T follicular helper cell (primary cell): ENCODE measurements around the gene SRSF4.
A peak's percentile ranks its signal among the peaks of the same experiment; 100 is the strongest.
"Not testable (repeated sequence)": the region's sequence is repeated elsewhere in the genome, so short reads cannot be mapped to it uniquely, and the experiment has no call there.

Experiments used
- DNase-seq: peaks from one replicate; pipeline ENCODE4 v3.0.0-alpha.2; 2020; ENCODE audit warnings: low read depth
- total RNA-seq, 2 experiments: gene quantifications; one replicate each; lab custom pipeline; 2026; lab: John Stamatoyannopoulos, UW

Gene SRSF4
- total RNA-seq = 142 to 151 reads per million in 2 experiments

DNA sequence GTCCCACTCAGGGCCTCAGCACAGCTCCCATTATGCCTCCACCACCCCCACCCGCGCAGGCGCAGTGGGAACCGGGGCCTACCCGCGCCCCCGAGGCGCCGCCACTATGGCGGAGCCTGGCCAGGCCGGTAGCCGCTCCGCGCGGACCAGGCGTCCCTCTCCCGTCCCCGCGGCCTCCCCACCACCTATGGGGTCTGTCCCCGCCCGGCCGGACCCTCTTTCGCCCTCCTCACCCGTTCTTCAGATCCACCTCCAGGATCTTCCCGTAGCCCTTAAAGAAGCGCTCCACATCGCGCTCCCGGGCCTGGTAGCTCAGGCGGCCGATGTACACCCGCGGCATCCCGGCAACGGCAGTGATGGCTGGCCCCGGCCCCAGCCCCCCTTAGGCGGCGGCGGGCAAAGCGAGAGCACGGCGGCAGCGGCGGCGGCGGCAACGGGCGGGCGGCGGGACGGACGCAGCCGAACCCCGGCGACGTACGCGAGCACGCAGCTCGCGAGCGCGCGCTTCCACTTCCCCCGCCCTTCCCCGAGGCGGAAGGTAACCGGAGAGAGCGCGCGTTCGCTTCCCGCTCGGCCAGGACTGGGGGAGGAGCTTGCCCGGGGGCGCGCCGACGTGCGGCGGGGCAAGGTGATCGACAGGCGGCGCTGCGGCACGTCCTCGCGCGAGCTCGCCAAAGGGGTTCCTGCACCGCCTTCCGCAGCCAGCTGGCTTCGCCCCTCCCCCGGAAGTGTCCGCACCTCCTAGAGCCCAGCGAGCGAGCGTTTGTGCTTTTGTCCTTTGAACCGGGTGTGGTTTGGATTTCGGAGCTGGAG is at the start of gene SRSF4:
Gene SRSF4, minus strand, starts transcription at position 488 of the 813 bp plus-strand sequence. Its CDS starts 148 bp downstream, at position 340.
- peak; percentile 98 for DNase-seq

GRCh38 chr1:29230553-29231378 is 49.1 kb upstream of the SRSF4 start, which contains the start of gene MECR:
MECR (minus strand) TSS chr1:29230934; CDS start chr1:29230906, 28 bp downstream.
- DNase-seq = peak; percentile 87

GRCh38 chr1:29230204-29230552 is 48.5 kb upstream of the SRSF4 start:
- no peak for DNase-seq

DNA sequence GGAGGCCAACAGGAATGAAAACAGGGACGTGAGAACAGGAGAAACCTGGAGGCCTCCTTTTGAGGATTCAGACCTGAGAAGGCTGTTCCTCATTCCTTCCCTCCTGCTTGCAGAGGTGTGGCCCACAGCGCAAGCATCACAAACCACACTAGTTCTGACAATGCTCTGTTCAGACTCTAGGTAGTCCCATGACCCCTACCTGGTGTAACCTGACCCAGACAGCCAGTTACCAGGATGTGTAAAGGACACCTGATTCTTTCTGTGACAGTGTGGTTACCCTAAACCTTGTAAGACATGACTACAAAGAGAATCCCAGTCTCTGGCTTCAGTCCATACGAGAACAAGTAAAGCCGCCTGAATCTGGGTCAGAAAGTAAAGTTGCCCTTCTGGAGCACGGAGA is 45.8 kb upstream of the SRSF4 start:
- no peak for DNase-seq

DNA sequence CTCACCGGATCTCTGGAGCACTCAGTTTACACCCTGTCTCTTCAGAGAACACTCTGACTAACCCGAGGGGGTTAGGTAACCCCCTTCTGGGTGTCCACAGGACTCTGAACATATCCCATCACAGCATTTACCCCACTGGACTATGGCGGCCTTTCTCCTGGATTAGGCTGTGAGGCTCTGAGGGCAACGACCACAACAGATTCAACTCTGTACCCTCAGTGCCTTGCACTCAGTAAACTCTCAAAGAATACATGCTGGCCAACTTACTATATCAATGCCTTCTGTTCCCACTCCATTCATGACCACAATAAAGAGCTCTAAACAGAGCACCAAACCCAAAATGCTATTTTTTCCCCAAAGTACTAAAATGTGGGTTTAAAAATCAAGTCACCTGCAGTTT is 43.7 kb upstream of the SRSF4 start:
- no peak for DNase-seq

- DNase-seq = no peak
Observed at GRCh38 chr1:29224356-29224837, 42.7 kb upstream of the SRSF4 start.

DNA sequence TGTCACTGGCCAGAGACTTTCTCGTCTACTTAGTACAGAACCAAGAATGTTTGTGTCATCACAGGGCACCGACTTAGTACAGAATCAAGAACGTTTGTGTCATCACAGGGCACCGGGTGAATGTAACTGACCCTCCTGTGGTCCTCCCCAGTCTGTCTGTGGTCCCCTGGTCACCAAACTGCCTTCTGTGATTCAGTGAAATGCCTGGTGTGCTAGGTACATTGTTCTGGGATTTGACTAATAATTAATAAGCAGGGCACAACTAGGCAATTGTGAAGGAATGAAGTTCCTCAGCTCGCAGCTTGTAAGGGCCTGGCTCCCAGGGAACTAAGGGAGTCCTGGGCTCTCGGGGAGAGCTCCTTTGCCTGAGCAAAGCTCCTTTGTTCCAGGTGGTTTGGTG is 41.8 kb upstream of the SRSF4 start:
- no peak for DNase-seq

DNA sequence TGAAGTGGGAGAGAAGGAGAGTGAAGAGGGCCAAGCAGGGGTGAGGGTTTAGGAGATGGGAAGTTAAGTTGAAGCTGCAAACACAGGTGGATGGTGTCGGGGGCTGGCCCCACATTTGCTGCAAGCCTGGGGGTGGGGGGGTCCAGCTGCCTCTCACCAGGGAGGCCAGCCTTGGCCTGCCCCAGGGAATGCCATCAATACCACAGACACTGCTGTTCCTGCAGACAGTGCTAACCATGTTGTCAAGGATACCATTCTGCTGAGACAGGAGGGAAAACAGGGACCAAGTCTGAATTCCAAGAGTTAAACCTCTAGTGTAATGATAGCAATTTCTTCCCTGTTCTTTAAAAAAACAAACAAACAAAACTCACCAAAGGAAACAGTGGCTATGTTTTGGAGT is 41.0 kb upstream of the SRSF4 start:
- DNase-seq = no peak

DNA sequence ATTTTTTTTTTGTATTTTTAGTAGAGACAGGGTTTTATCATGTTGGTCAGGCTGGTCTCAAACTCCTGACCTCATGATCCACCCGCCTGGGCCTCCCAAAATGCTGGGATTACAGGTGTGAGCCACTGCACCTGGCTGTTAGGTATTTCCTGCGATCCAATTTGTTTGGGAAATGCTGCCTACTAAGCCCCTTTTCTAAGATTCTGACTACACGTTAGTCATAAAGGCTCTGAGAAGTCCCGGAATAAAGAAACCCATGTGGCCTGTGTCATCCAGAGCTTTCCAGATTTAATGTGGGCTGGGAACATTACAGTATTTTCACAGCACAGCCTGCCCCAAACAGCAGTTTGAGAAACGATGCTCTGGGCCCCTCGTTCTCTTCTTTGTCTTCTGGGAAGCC is 40.6 kb upstream of the SRSF4 start:
- DNase-seq = not testable (repeated sequence)

- DNase-seq = no peak
Observed at GRCh38 chr1:29221296-29221695, 39.6 kb upstream of the SRSF4 start.

- DNase-seq = no peak
Observed at GRCh38 chr1:29218223-29218622, 36.5 kb upstream of the SRSF4 start.

GRCh38 chr1:29217633-29218032 is 35.9 kb upstream of the SRSF4 start:
- DNase-seq = no peak

DNA sequence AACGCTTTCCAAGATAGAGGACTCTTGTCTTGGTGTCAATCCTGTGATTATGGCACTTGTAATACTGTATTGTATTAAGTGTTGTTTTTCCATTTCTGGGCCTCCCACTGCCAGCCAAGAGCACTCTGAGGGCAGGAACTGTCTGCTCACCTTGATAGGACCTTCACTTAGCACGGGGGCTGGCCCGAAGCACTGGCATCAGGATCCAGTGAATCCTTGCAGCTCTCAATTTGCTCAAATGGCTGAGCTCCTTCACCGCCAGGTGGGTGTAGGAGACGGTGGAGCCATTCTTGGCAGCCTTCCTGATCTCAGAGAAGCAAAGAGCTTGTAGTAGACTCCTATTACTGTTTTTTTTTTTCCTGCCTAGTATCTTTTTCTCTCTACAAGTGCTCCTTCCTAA is 31.4 kb upstream of the SRSF4 start:
- no peak for DNase-seq

DNA sequence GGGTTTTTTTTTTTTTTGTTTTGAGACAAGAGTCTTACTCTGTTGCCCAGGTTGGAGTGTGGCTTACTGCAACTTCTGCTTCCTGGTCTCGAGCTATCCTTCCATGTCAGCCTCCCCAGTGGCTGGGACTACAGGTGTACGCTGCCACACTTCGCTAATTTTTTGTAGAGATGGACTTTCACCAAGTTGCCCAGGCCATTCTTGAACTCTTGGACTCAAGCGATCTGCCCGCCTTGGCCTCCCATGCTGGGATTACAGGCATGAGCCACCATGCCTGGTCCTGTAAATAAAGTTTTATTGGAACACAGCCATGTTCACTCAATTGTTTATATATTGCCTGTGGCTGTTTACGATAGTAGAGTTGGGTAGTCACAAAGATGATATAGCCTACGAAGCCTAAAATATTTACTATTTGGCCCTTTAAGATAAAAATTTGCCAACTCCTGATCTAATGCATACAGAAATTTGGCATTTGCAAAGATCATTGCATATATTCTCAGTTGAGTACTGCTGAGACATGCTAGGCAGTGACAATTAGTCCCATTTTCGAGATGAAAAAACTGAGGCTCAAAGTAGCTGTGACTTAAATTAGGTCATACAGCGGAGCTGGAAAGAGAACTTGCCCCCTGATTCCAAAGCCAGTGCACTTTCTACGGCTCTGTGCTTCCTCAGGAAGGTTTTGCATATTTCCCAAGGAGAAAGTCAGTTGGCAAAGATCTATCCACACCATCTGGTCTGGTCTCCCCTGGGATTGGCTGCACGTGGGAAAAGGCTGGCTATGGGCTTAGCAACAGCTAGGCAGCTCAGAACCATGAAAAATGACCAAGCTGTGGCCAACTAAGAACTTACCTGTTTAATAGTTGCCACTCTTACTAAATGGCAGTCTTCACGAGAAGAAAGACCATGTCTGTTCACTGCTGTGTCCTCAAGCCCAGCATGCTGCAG is 29.7 kb upstream of the SRSF4 start:
- no peak for DNase-seq

- DNase-seq = no peak
Observed at GRCh38 chr1:29210278-29211085, 28.8 kb upstream of the SRSF4 start.

DNA sequence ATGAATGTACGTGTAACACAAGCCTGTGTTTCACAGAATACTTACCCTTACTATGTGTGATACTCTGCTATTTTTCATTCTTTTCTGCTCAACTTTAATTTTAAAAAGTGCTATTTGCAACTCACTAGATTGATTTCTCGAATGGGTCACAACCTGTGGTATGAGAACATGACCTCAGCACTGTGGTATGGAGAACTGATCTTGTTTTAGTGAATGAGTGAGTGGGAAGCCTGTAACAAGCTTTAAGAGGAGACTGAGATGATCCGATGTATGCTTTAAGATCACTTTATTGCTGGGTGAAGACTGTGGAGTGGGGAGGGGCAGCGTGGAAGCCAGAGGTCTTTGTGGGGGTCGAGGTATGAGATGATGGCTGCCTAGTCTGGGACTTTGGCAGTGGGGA is 27.5 kb upstream of the SRSF4 start:
- DNase-seq = no peak

DNA sequence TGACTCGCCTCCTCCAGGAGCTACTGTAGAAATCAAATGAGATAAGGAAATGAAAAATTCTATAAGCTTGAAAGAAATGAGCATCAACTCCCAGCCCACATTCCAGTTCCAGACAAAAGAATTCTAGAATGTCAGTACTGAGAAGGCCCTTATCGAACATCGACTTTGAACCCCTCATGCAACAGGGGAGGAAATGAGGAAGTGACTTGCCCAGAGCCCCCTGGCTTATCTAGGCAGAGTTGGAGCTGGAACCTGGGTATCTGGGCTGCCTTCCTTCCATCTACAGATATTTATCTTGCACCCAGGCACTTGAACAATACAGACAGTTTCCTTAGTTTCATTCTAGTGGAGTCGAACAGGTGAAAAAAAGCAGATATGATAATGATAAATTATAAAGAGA is 26.7 kb upstream of the SRSF4 start:
- no peak for DNase-seq

- DNase-seq = peak; percentile 81
Observed at GRCh38 chr1:29202584-29203340, 21.1 kb upstream of the SRSF4 start.

- no peak for DNase-seq
Observed at GRCh38 chr1:29202053-29202452, 20.4 kb upstream of the SRSF4 start.

- DNase-seq = no peak
Observed at GRCh38 chr1:29201595-29202051, 19.9 kb upstream of the SRSF4 start.
